Left forelimb (tissue), 1 donor: ENCODE data around the gene CD209.

Source experiments
- DNase-seq: peaks from one replicate; pipeline ENCODE4 v3.0.0-alpha.2; 2018; ENCODE audit warnings: low spot score

CD209 gene

DNA sequence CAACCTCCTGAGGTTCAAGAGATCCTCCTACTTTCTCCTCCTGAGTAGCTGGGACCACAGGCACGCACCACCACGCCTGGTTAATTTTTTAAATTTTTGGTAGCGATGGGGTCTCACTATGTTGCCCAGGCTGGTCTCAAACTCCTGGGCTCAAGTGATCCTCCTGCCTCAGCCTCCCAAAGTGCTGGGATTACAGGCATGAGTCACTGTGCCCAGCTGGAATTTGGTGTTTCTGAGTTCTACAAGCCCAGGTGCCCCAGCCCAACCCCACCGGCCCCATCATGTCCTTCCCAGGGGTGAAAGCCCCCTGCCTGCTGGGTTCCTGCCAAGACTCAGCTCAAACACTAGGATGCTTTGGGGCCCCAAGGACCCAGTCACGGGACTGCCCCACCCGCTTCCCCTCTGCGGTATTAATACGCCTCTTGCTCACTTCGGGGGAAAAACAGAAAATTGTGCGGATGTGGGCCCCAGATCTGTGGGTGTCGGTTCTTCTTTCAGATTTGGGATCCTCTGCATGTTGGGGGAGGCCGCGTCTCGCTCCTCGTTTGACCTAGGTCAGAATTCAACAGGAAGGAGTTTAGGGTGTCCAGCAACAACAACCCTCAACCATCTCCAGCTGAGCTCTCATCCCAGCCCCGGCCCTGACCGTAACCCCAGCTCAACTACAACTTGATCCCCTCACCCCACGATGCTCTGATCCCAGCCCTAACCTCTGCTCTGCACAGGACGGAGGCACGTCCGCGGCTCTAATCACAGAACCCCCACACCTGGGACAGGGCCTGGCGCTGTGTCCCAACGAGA lies 41.7 kb downstream of the CD209 start:
- DNase-seq = no peak

DNA sequence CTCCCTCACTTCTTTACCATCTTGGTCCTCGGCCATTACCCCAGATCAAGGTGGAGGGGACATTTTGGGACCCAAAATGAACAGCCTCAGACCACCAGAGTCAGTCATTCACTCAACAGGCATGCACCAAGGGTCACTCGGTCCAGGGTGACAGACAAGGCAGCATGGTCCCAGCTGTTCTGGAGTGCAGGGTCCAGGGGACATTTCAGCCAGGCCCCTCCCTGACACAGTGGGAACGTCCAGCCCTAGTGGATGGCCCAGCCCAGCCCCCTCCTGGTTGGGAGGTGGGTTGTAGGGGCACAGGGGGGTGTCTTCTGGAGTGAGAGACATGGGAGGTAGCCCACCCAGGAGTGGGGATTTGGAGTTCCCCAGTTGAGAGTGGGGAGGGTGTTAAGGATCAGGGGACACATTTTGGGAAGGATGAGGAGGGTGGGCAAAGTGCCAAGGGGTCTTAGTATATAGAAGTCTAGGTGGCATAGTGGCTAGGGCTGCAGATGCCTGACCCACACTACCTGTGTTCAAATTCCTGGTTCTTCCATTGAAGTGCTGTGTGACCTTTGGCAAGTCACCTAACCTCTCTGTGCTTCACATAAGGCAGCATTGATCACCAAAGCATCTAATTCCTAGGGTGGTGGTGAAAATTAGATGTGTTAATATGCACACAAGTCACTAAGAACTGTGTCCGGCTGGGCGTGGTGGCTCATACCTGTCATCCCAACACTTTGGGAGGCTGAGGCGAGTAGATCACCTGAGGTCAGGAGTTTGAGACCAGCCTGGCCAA lies 42.9 kb downstream of the CD209 start:
- no peak for DNase-seq

DNA sequence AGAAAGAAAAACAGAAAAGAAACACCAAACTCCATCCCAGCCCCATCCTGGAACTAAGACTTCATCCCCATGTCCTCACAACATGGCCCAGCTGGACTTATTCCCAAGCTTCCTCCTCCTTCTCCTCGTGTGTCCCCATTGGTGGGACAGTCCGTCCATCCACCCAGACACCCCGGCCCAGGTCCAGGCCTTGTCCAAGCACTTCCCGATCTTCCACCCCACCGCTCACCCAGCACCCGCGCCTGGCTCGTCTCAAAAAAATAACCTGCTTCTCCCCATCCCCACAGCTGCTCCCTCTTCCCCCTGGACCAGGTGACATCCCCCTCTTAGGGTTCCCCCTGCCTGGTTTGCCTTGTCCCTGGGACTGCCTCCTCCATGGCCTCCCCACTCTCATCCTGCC lies 44.0 kb downstream of the CD209 start:
- DNase-seq = no peak

DNA sequence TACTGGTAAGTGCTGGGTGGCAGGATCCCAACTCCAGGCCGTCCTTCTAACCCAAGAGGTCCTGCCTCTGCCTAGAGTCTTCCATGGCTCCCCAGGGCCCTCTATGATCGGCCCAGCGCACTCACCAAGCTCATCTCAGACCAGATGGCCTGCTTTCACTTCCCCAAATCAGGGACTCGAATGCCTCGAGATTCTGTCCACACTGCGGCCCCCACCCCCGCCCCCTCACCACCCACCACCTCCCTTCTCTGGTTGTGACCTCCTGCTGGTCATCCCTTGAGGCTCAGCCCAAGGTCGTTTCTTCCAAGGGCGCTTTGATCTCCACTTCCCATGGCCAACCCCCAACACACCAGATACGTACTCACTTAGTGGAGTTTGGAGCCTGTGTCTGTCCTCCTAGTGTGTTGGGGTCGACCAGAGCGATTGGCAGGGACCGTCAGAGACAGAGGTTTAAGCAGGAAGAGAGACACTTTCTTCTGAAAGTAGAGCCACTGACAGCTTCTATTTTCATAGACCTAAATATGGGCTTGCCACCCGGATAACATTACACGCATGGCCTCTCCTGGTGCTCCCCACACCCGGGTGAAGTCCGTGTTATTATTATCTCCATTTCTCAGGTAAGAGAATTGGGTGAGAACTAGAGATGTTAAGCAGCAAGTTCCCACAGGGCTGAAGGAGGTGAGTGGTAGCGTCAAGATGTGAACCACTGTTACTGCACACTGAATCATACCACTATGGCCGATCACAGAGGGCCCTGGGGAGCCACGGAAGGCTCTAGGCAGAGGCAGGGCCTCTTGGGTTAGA lies 45.5 kb downstream of the CD209 start, which contains the start of gene FCER2:
TSS of gene FCER2 (minus strand) at position 478 of the 804 bp plus-strand sequence. CDS start 2,371 bp downstream, outside the sequence.
- DNase-seq = no peak

DNA sequence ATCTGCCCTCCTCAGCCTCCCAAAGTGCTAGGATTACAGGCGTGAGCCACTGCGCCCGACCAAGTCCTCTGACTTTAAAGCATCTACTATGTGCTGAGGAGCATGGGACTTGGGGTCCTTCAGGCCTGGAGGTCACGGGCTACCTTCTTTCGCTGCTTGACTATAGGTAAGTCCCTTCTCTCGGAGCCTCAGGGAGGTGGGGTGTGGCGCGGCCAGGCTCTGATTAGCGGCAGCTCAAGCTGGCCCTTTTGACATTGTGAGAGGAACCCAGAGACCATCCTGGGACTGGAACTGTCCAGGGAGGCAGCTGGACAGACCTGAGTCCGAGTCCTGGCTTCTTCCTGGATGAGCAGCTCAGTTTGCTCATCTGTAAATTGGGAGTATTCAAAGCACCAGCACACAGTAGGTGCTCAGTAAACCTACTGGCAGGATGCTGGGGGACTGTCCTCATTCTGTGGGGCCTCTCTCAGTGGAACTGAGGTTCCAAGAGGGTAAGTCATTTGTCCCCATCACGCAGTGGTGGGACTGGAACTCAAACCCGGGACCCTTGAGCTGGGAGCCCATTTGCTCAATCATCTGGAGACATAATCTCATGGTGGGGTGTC lies 46.2 kb downstream of the CD209 start:
- DNase-seq = no peak

DNA sequence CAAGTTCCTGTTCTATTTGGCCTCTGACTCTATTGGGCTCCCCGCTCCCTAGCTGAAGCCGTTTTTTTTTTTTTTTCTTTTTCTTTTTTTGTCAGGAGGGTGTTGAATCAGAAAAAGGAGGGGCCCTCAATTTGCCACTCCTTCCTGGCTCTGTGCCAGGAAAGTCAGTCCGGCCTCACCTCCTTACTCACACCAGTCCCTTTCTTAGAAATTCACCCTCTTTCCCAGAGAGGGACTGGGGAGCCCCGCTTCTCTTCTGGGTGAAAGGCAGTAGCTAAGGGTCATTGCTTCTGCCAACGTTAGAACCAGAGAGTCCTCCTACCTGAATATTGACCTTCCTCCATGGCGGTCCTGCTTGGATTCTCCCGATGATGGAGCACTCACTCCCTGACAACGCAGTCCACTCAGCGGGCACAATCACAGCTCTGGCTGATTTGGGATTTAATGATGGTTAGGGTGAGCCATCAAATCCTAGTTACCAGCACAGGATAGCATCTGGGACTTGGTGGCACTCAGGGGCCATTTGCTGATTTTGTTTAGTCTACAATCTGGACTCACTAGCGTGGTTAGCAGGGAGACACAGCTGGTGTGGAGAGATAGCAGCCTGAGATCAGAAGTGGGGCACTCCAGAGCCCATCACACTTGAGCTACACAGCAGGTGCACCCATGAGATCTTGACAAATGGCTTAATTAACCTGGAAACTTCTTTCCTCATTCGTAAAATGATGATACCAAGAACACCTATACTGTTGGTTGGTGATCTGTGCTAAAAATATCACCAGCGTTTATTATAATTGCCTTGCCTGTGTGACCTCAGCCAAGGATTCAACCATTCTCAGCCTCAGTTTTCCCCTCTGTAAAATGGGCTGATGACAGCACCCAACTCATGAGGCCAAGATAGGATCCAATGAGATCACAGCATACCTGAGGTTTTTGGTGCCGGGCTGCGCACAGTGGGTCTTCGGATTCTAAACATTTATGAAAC lies 47.6 kb downstream of the CD209 start:
- DNase-seq = no peak

DNA sequence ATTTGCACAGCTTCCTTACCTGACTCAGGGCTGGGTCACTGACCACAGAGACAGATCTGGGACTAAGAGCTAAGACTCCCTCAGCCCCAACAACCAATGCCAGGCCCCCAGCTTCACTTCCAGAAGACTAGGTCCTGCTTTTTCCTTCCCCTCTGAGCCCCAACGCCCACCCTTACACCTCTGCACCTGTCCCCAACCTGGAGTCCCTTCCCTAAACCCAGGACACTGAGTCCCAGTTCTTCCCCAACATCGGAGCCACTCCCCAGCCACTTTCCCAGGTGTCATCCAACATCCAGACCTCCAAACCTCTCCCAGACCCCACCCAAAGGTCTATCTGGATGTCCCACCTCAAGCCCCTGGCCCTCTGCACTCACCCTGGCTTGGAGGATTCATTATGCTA lies 48.3 kb downstream of the CD209 start:
- no peak for DNase-seq

DNA sequence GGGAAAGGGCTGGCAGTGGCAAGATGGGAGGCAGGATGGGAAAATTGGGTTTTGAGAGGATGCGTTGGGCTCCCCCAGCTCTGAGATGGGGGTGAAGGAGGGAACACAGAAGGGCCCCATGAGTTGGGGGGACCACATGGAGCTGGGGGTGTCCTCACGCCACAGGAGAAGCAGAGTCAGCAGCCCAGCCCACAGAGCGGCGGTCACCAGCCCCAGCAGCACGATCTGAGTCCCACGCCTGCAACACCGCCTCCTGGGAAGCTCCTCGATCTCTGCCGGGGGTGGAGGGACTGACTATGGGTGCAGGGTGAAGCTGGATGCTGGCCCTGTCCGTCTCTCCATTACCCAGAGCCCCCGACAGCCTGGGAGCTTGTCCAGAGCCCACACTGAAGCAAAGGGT lies 48.8 kb downstream of the CD209 start:
- DNase-seq = no peak

DNA sequence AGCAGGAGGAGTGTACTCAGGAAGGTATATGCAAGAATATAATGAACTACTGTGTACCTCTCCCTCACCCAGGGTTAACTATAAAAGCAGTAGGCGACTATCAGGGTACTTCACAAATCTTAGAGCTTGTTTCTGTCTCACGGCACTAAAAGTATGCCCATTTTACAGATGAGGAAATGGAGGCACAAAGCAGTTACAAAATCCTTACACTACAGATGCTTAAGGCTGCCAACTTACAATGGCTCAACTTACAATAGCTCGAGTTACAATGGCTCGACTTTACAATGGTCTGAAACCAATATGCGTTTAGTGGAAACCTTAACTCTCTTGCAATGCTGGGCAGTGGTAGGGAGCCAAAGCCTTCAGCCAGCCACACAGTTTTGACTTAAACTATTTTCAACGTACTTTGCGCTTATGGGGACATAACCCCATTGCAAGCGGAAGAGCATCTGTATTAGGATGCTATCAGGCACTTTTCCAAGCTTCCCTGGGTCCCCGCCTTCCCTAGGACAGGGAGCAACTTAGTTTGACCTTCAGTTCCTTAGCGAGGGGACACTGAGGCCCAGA lies 49.5 kb downstream of the CD209 start:
- no peak for DNase-seq

DNA sequence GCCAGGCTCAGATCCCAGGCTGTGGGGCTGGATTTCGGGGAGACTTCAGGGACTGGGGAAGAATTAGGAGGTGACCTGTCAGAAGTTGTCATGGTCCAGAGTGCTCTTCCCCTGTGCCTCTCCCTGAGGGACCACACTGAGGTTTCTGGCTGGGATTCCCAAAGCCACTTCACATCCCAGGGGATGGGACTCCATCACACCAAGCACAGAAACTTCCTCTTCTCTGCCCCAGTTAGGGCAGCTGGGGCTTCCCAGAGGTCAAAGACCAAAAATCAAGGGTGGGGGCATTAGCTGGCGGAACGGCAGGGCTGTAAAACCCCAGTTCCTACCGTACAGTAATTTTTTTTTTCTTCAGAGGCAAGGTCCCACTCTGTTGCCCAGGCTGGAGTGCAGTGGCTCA lies 52.8 kb downstream of the CD209 start:
- no peak for DNase-seq

DNA sequence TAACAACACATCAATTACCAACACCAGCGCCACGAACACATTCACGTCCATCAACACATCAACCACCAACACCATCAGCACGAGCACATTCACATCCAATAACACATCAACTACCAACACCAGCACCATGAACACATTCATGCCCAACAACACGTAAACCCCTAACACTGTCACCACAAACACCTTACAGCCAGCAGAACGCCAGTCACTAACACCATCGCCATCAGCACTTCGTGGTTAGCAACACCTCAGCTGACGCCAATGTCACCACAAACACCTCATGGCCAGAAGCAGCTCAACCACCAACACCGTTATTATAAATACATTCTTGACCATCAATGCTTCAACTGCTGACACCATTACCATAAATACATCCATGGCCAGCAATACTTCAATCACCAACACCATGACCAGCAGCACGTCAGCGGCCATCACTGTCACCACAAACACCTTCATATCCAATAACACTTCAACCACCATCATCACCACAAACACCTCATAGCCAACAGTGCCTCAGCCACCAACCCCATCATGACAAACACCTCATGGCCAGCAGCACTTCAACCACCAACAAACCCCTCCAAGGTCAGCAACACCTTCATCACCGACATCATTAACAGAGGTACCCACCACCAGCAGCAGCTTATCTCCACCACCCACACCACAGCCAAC lies 54.8 kb downstream of the CD209 start:
- DNase-seq = no peak

DNA sequence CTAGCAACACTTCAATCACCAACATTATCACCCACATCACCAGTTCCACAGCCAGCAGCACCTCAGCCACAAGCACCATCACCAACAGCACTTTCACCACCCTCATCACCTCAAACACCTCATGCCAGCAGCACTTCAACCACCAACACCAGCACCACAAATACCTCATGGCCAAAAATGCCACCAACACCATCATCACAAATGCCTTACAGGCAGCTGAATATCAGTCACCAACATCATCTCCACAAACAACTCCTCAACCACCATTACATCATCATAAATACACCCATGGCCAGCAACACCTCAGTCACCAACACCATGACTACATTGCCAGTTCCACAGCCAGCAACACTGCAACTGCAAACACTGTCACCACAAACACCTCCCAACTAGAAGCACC lies 55.8 kb downstream of the CD209 start:
- DNase-seq = no peak

DNA sequence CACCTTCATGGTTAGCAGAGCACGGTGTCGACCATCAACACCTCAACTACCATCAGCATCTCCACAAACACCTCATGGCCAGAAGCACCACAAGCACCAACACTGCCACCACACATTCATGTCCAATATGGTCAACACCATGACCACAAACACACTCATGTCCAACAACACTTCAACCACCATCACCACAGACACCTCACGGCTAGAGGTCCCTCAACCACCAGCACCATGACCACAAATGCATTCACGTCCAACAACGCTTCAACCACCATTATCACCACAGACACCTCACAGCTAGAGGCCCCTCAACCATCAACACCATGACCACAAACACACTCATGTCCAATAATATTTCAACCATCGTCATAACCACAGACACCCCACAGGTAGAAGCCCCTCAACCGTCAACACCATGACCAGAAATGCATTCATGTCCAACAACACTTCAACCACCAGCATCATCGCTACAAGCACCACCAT lies 56.5 kb downstream of the CD209 start:
- DNase-seq = no peak
